GM11168 (cell line): ENCODE measurements around the gene PSMB10.
"Not testable (repeated sequence)": the region's sequence is repeated elsewhere in the genome, so short reads cannot be mapped to it uniquely, and the experiment has no call there.

Source experiments
- in situ Hi-C: fragments of 300-500 bp; cut with MboI; formaldehyde crosslinking; loops from one replicate; pipeline ENCODE4 v1.12.0; 2022; ENCODE audit warnings: low sequenced_read_pairs; ENCODE audit not compliant: unreplicated experiment

Gene PSMB10

GRCh38 chr16:67928147-67928546, 8.5 kb downstream of the PSMB10 start:
- in situ Hi-C loops: no loop called here

- in situ Hi-C loops: no loop called here
Measured at GRCh38 chr16:67927131-67927941, 9.3 kb downstream of the PSMB10 start.

GRCh38 chr16:67926181-67926750, 10.4 kb downstream of the PSMB10 start:
- in situ Hi-C loops: no loop called here

GRCh38 chr16:67924140-67924906, 12.3 kb downstream of the PSMB10 start:
- in situ Hi-C loops: no loop called here

GRCh38 chr16:67923414-67924116, 13.1 kb downstream of the PSMB10 start:
- in situ Hi-C loops: no loop called here

- in situ Hi-C loops: no loop called here
Measured at GRCh38 chr16:67922740-67923139, 13.9 kb downstream of the PSMB10 start.

GRCh38 chr16:67922221-67922620, 14.4 kb downstream of the PSMB10 start:
- in situ Hi-C loops: no loop called here

- in situ Hi-C loops: no loop called here
Measured at GRCh38 chr16:67919622-67920221, 16.9 kb downstream of the PSMB10 start.

GRCh38 chr16:67917852-67918236, 18.8 kb downstream of the PSMB10 start:
- in situ Hi-C loops: no loop called here

- in situ Hi-C loops: no loop called here
Measured at GRCh38 chr16:67917140-67917851, 19.4 kb downstream of the PSMB10 start.

GRCh38 chr16:67915831-67916723, 20.6 kb downstream of the PSMB10 start:
- in situ Hi-C loops: no loop called here

- in situ Hi-C loops: not testable (repeated sequence)
Measured at GRCh38 chr16:67915496-67915769, 21.2 kb downstream of the PSMB10 start.

GRCh38 chr16:67914758-67915495, 21.7 kb downstream of the PSMB10 start:
- in situ Hi-C loops: no loop called here

GRCh38 chr16:67910158-67910557, 26.5 kb downstream of the PSMB10 start:
- in situ Hi-C loops: no loop called here

GRCh38 chr16:67909056-67909742, 27.5 kb downstream of the PSMB10 start:
- in situ Hi-C loops: no loop called here

GRCh38 chr16:67907397-67908180, 29.1 kb downstream of the PSMB10 start:
- in situ Hi-C loops: no loop called here

- in situ Hi-C loops: no loop called here
Measured at GRCh38 chr16:67902831-67903230, 33.8 kb downstream of the PSMB10 start.
